Astrocyte (in vitro differentiated cells and primary cell): ENCODE data around the gene TARS2. TPM values are rescaled to one million over a fixed set of nuclear protein-coding genes. Genes with fewer than 3 reads are reported as not detected.

Experiments used
- DNase-seq: peaks from one replicate; pipeline ENCODE4 v3.0.0-alpha.2; 2010; ENCODE audit warnings: low read depth
- FAIRE-seq: peaks from 2 replicates; lab custom pipeline; 2011; peaks lifted over from hg19 to GRCh38; lab: Jason Lieb, UNC
- H2AFZ ChIP-seq: 2 replicates; pipeline ENCODE4 v1.6.0; 2012; ENCODE audit warnings: low read depth, low read length, inconsistent platforms
- H3K27ac ChIP-seq: 2 replicates; pipeline ENCODE4 v1.5.1; 2011; ENCODE audit warnings: low read depth, low read length, inconsistent platforms
- H3K27me3 ChIP-seq: 2 replicates; pipeline ENCODE4 v1.6.0; 2011; ENCODE audit warnings: low read length, inconsistent platforms; ENCODE audit not compliant: insufficient read depth
- H3K36me3 ChIP-seq: 2 replicates; pipeline ENCODE4 v1.5.1; 2011; ENCODE audit warnings: low read length, inconsistent platforms; ENCODE audit not compliant: insufficient read depth
- H3K4me1 ChIP-seq: 2 replicates; pipeline ENCODE4 v1.5.1; 2011; ENCODE audit warnings: low read length, inconsistent platforms; ENCODE audit not compliant: insufficient read depth
- H3K4me2 ChIP-seq: 2 replicates; pipeline ENCODE4 v1.6.0; 2012; ENCODE audit warnings: low read length, inconsistent platforms
- H3K4me3 ChIP-seq: 2 replicates; pipeline ENCODE4 v1.5.1; 2011; ENCODE audit warnings: low read depth, mild to moderate bottlenecking, low read length, inconsistent platforms; ENCODE audit not compliant: insufficient read depth
- H3K79me2 ChIP-seq: 2 replicates; pipeline ENCODE4 v1.6.0; 2012; ENCODE audit warnings: mild to moderate bottlenecking, low read length, inconsistent platforms; ENCODE audit not compliant: insufficient read depth
- H3K9ac ChIP-seq: 2 replicates; pipeline ENCODE4 v1.6.0; 2012; ENCODE audit warnings: mild to moderate bottlenecking, low read length, inconsistent platforms
- H3K9me3 ChIP-seq: 2 replicates; pipeline ENCODE4 v1.5.1; 2012; ENCODE audit warnings: low read depth, mild to moderate bottlenecking, low read length, inconsistent platforms; ENCODE audit not compliant: insufficient read depth
- H4K20me1 ChIP-seq: 2 replicates; pipeline ENCODE4 v1.6.0; 2012; ENCODE audit warnings: low read length, inconsistent platforms; ENCODE audit not compliant: insufficient read depth
- H3K27ac Mint-ChIP-seq: one replicate; pipeline ENCODE4 v1.8.0; 2021; ENCODE audit warnings: mild to moderate bottlenecking, mixed read lengths; ENCODE audit not compliant: unreplicated experiment
- H3K27me3 Mint-ChIP-seq: one replicate; pipeline ENCODE4 v1.8.0; 2021; ENCODE audit warnings: low read depth, mixed read lengths; ENCODE audit not compliant: unreplicated experiment
- H3K36me3 Mint-ChIP-seq: one replicate; pipeline ENCODE4 v1.8.0; 2021; ENCODE audit warnings: low read depth, mixed read lengths; ENCODE audit not compliant: unreplicated experiment
- H3K4me1 Mint-ChIP-seq: one replicate; pipeline ENCODE4 v1.8.0; 2021; ENCODE audit warnings: low read depth, mixed read lengths; ENCODE audit not compliant: unreplicated experiment
- H3K4me3 Mint-ChIP-seq: one replicate; pipeline ENCODE4 v1.8.0; 2021; ENCODE audit warnings: mild to moderate bottlenecking, moderate library complexity, mixed read lengths; ENCODE audit not compliant: unreplicated experiment
- H3K9me3 Mint-ChIP-seq: one replicate; pipeline ENCODE4 v1.8.0; 2021; ENCODE audit warnings: mild to moderate bottlenecking, mixed read lengths; ENCODE audit not compliant: unreplicated experiment
- CTCF ChIP-seq: IDR thresholded peaks from 2 replicates; pipeline ENCODE4 v1.5.1; 2011; ENCODE audit warnings: low read depth, mild to moderate bottlenecking, inconsistent platforms, low read length, moderate library complexity; ENCODE audit not compliant: insufficient read depth
- EZH2 ChIP-seq: IDR thresholded peaks from 2 replicates; pipeline ENCODE4 v1.6.1; 2012; ENCODE audit warnings: mild to moderate bottlenecking, low read length, inconsistent platforms; ENCODE audit not compliant: insufficient read depth
- total RNA-seq: library from RNA; stranded (reverse); gene quantifications from 2 replicates; pipeline ENCODE4 v1.2.1, GENCODE V29; 2021

The TARS2 gene
- total RNA-seq, 1 donor from 2014 or later: 15.5 TPM

GRCh38 chr1:150477320-150477719, 9.9 kb upstream of the TARS2 start:
- Mint-ChIP-seq H3K9me3 (no peaks in the 10 kb centered on the region), H3K4me3 (no peak overlapping the region), H3K27ac (no peak overlapping the region), H3K36me3 (peaks cover under 1% of the 10 kb centered on the region), H3K4me1 (peaks cover 21% of the 10 kb centered on the region), H3K27me3 (no peaks in the 10 kb centered on the region)
- Histone ChIP-seq H3K9ac (no peak overlapping the region), H3K79me2 (no peaks in the 10 kb centered on the region), H2AFZ (no peak overlapping the region), H3K9me3 (no peaks in the 10 kb centered on the region), H3K4me3 (no peak overlapping the region), H3K4me2 (peak overlapping the region; percentile 39), H3K27ac (no peak overlapping the region), H4K20me1 (no peaks in the 10 kb centered on the region), H3K27me3 (no peaks in the 10 kb centered on the region), H3K4me1 (peaks cover 9% of the 10 kb centered on the region), H3K36me3 (no peaks in the 10 kb centered on the region)
- DNase-seq (no peak), FAIRE-seq (no peak)
- TF ChIP-seq CTCF (no peak), EZH2 (no peak)

GRCh38 chr1:150477733-150478132, 9.5 kb upstream of the TARS2 start:
- no peak overlapping the region for H3K27ac ChIP-seq
- H2AFZ ChIP-seq: no peak overlapping the region
- H3K36me3 ChIP-seq: no peaks in the 10 kb centered on the region
- no peaks in the 10 kb centered on the region for H3K9me3 Mint-ChIP-seq
- H3K4me3 ChIP-seq: no peak overlapping the region
- no peak for FAIRE-seq
- H3K36me3 Mint-ChIP-seq: no peaks in the 10 kb centered on the region
- no peaks in the 10 kb centered on the region for H3K79me2 ChIP-seq
- H3K9me3 ChIP-seq: no peaks in the 10 kb centered on the region
- H4K20me1 ChIP-seq: no peaks in the 10 kb centered on the region
- peak overlapping the region; percentile 39 for H3K4me2 ChIP-seq
- peaks cover 21% of the 10 kb centered on the region for H3K4me1 Mint-ChIP-seq
- no peaks in the 10 kb centered on the region for H3K27me3 Mint-ChIP-seq
- H3K27me3 ChIP-seq: no peaks in the 10 kb centered on the region
- no peak overlapping the region for H3K4me3 Mint-ChIP-seq
- H3K9ac ChIP-seq: no peak overlapping the region
- peak; percentile 32 for DNase-seq
- TF ChIP-seq CTCF (no peak), EZH2 (no peak)
- H3K27ac Mint-ChIP-seq: no peak overlapping the region
- H3K4me1 ChIP-seq: peaks cover 9% of the 10 kb centered on the region

GRCh38 chr1:150479370-150479769, 7.8 kb upstream of the TARS2 start:
- Mint-ChIP-seq H3K9me3 (no peaks in the 10 kb centered on the region), H3K27ac (no peak overlapping the region), H3K4me1 (peaks cover 21% of the 10 kb centered on the region), H3K4me3 (no peak overlapping the region), H3K36me3 (no peaks in the 10 kb centered on the region), H3K27me3 (no peaks in the 10 kb centered on the region)
- H3K79me2 ChIP-seq: no peaks in the 10 kb centered on the region
- H3K27ac ChIP-seq: no peak overlapping the region
- no peaks in the 10 kb centered on the region for H4K20me1 ChIP-seq
- FAIRE-seq (no peak), DNase-seq (no peak)
- H3K36me3 ChIP-seq: no peaks in the 10 kb centered on the region
- H3K27me3 ChIP-seq: no peaks in the 10 kb centered on the region
- H2AFZ ChIP-seq: no peak overlapping the region
- H3K9ac ChIP-seq: no peak overlapping the region
- no peak for TF ChIP-seq EZH2
- no peak for TF ChIP-seq CTCF
- peaks cover 9% of the 10 kb centered on the region for H3K4me1 ChIP-seq
- H3K4me2 ChIP-seq: no peak overlapping the region
- no peak overlapping the region for H3K4me3 ChIP-seq
- no peaks in the 10 kb centered on the region for H3K9me3 ChIP-seq
